ENCODE data around the gene RPS2. TPM values are rescaled to one million over a fixed set of nuclear protein-coding genes. Genes with fewer than 3 reads are reported as not detected.

RPS2 gene
- total and polyA plus RNA-seq, 2 of the 8 experiments (the other 6 are each of a cell fraction or from before 2014, with no cell fraction given): 4,042 to 16,783 TPM

GRCh38 chr16:2004795-2005517 is 40.3 kb upstream of the RPS2 start (continued):
- TF ChIP-seq CBX8 (IDR thresholded peaks at IDR 0.05; ENCODE audit: borderline replicate concordance, low read depth, low read length): no peak

Measured in H1 (cell line).